ENCODE measurements around the gene CLSTN2.

The CLSTN2 gene

GRCh38 chr3:140468407-140468806 is 533.4 kb downstream of the CLSTN2 start:
- DNase-seq: no peak

DNA sequence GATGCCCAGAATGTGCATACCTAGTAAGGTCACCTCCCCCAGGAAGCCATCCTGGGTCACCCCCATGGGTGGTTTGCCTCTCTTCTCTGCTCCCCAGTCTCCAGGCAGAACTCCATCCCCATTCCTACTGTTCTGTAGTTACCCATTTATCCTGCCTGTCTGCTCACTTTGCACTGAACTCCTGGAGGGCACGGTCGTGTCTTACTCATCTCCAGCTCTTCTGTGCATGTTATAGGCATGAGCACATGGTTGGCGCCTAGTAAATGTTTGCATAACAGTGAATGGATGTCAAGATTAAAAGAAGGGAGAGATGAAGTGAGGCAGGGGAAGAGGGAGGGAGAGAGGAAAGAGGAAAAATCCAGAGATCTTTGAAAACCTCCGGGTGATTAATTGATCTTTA is 534.5 kb downstream of the CLSTN2 start:
- no peak for DNase-seq

- DNase-seq: no peak
Observed at GRCh38 chr3:140470211-140470610, 535.2 kb downstream of the CLSTN2 start.

GRCh38 chr3:140470962-140471361 is 536.0 kb downstream of the CLSTN2 start:
- no peak for DNase-seq

- DNase-seq: no peak
Observed at GRCh38 chr3:140472306-140473020, 537.5 kb downstream of the CLSTN2 start.

GRCh38 chr3:140487566-140487965 is 552.6 kb downstream of the CLSTN2 start:
- no peak for DNase-seq

- no peak for DNase-seq
Observed at GRCh38 chr3:140493271-140493670, 558.3 kb downstream of the CLSTN2 start.

DNA sequence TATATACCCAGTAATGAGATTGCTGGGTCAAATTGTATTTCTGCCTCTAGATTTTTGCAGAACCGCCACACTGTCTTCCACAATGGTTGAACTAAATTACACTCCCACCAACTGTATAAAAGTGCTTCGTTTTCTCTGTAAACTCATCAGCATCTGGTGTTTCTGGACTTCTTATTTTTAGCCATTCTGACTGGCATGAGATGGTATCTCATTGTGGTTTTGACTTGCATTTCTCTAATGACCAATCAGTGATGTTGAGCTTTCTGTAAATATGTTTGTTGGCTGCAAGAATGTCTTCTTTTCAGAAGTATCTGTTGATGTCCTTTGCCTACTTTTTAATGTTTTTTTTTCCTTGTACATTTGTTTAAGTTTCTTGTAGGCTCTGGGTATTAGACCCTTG is 560.0 kb downstream of the CLSTN2 start:
- DNase-seq: no peak

GRCh38 chr3:140497331-140497730 is 562.3 kb downstream of the CLSTN2 start:
- DNase-seq: no peak

- no peak for DNase-seq
Observed at GRCh38 chr3:140499114-140499757, 564.3 kb downstream of the CLSTN2 start.

- DNase-seq: no peak
Observed at GRCh38 chr3:140500473-140500872, 565.5 kb downstream of the CLSTN2 start.

GRCh38 chr3:140501061-140501769 is 566.2 kb downstream of the CLSTN2 start:
- no peak for DNase-seq

GRCh38 chr3:140501770-140502364 is 566.9 kb downstream of the CLSTN2 start:
- DNase-seq: no peak

DNA sequence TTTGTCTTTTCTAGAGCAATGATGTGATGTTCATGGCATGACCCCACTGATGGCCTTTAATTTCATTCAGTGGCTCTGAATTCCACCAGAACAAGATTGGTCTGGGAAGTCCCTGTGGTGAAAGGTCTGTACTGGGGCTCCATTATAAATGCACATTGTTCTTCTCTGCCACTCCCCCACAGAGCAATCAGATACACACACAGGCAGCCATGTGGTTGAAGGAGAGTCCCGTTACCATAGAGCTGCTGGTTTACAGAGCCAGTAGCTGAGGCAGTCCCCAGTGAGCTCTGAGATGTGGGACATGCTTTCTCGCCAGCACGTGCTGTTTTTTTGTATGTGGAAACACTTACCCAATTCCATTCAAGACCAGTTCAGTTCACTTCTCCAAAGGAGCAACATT is 570.2 kb downstream of the CLSTN2 start:
- no peak for DNase-seq

DNA sequence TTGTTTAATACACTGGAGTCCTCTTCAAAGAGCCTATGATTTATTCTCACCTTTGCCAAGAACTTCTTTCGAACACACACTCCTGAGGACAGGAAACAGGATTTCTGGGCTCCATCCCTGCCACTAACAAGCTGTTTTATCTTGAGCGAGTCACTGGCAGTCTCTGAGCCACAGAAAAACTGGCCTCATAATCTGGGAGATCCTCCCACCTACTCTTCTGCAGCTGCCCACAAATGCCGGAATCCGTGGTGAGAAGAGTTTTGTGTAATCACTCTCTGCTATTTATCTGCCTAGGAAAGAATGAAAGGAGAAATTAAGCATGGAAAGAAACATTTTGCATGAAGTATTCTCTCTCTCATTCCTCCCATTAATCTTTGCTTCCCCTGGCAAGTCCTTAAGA is 570.9 kb downstream of the CLSTN2 start:
- DNase-seq: no peak

GRCh38 chr3:140508550-140508949 is 573.6 kb downstream of the CLSTN2 start:
- no peak for DNase-seq

- DNase-seq: no peak
Observed at GRCh38 chr3:140509534-140509933, 574.5 kb downstream of the CLSTN2 start.

- no peak for DNase-seq
Observed at GRCh38 chr3:140510303-140510861, 575.4 kb downstream of the CLSTN2 start.

- DNase-seq: no peak
Observed at GRCh38 chr3:140521751-140522445, 586.9 kb downstream of the CLSTN2 start.

- no peak for DNase-seq
Observed at GRCh38 chr3:140522653-140523380, 587.8 kb downstream of the CLSTN2 start.

DNA sequence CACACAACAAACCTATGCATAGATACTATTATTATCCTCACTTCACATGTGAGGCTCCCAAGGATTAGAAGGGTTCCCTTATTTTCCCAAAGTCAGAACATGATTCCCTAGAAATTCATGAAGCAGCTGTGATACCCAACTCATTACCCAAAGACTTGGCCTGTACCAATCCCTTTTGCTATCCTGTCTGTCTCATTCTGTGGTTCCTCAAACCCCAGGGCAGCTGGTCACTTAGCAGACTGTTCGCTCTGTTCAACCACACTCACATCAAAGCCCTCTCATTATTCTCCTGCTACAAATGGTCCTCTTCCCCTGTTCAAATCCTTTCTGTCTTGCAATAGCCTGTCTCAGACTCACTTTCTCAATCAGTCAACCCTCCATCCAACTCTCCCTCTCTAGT is 588.6 kb downstream of the CLSTN2 start:
- no peak for DNase-seq

GRCh38 chr3:140527156-140527555 is 592.2 kb downstream of the CLSTN2 start:
- no peak for DNase-seq

All from hippocampal formation (tissue), 2 donors.